CD4-positive, alpha-beta T cell treated with Interleukin-21 for 1 hour (primary cell): Measurements from ENCODE around the gene PLPP1.

Experiments
- DNase-seq: peaks from one replicate; pipeline ENCODE4 v3.0.0-alpha.2; 2020

Gene PLPP1

GRCh38 chr5:55534436-55535198, at the start of gene PLPP1:
PLPP1 (minus strand) TSS chr5:55534964; CDS start chr5:55534629, 335 bp downstream.
- peak; percentile 85 for DNase-seq

- no peak for DNase-seq
Observed at GRCh38 chr5:55583578-55583977, 48.8 kb upstream of the PLPP1 start.

GRCh38 chr5:55582256-55582655, 47.5 kb upstream of the PLPP1 start:
- DNase-seq: peak; percentile 11

- DNase-seq: no peak
Observed at GRCh38 chr5:55580042-55580441, 45.3 kb upstream of the PLPP1 start.

- DNase-seq: no peak
Observed at GRCh38 chr5:55578771-55579170, 44.0 kb upstream of the PLPP1 start.

- no peak for DNase-seq
Observed at GRCh38 chr5:55577353-55578060, 42.7 kb upstream of the PLPP1 start.

GRCh38 chr5:55576661-55577060, 41.9 kb upstream of the PLPP1 start:
- no peak for DNase-seq

GRCh38 chr5:55575815-55576583, 41.2 kb upstream of the PLPP1 start:
- DNase-seq: no peak

- no peak for DNase-seq
Observed at GRCh38 chr5:55572600-55572999, 37.8 kb upstream of the PLPP1 start.

GRCh38 chr5:55572020-55572419, 37.3 kb upstream of the PLPP1 start:
- no peak for DNase-seq

- DNase-seq: no peak
Observed at GRCh38 chr5:55570570-55570969, 35.8 kb upstream of the PLPP1 start.

GRCh38 chr5:55570026-55570425, 35.3 kb upstream of the PLPP1 start:
- no peak for DNase-seq

GRCh38 chr5:55569513-55569865, 34.7 kb upstream of the PLPP1 start:
- no peak for DNase-seq

GRCh38 chr5:55568654-55569512, 34.1 kb upstream of the PLPP1 start:
- DNase-seq: no peak

- no peak for DNase-seq
Observed at GRCh38 chr5:55564721-55565120, 30.0 kb upstream of the PLPP1 start.

- no peak for DNase-seq
Observed at GRCh38 chr5:55558484-55558883, 23.7 kb upstream of the PLPP1 start.

GRCh38 chr5:55557123-55557522, 22.4 kb upstream of the PLPP1 start:
- DNase-seq: no peak

- no peak for DNase-seq
Observed at GRCh38 chr5:55554585-55555202, 19.9 kb upstream of the PLPP1 start.

GRCh38 chr5:55551904-55552303, 17.1 kb upstream of the PLPP1 start:
- no peak for DNase-seq

- DNase-seq: no peak
Observed at GRCh38 chr5:55551358-55551757, 16.6 kb upstream of the PLPP1 start.

- no peak for DNase-seq
Observed at GRCh38 chr5:55547781-55548180, 13.0 kb upstream of the PLPP1 start.

GRCh38 chr5:55546947-55547346, 12.2 kb upstream of the PLPP1 start:
- DNase-seq: no peak
